Measurements from ENCODE around the gene PTBP1.
"Not testable (repeated sequence)": the region's sequence is repeated elsewhere in the genome, so short reads cannot be mapped to it uniquely, and the experiment has no call there.

Gene PTBP1

DNA sequence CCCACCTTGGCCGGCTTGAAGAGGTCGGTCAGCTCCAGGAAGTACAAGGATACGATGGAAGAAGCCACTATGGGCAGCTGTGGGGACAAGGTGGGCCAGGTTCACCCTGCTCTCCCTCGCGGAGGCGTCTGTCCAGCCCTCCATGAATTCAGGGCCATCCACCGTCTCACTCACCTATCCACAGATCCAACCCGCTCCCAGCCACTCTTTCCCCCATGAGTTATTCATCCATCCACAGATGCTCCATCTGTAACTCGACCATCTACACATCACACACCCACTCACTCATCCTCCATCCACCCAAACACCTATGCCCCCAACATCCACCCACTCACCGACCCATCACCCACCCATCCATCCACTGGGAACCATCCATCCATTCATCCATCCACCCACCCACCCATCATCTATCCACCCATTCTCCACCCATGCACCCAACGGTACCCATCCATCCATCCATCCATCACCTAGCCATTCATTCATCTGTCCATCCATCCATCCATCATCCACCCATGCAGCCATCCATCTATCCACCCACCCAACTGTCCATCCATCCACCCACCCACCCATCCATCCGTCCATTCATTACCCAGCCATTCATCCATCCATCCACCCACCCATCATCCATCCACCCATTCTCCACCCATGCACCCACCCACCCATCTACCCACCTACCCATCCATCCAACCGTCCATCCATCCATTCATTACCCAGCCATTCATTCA lies 18.7 kb downstream of the PTBP1 start:
- no peak overlapping the region for H3K4me3 ChIP-seq (ENCODE audit: low read depth, low read length)
- DNase-seq (ENCODE audit: low read depth): no peak
- TF ChIP-seq, protein P1, sequence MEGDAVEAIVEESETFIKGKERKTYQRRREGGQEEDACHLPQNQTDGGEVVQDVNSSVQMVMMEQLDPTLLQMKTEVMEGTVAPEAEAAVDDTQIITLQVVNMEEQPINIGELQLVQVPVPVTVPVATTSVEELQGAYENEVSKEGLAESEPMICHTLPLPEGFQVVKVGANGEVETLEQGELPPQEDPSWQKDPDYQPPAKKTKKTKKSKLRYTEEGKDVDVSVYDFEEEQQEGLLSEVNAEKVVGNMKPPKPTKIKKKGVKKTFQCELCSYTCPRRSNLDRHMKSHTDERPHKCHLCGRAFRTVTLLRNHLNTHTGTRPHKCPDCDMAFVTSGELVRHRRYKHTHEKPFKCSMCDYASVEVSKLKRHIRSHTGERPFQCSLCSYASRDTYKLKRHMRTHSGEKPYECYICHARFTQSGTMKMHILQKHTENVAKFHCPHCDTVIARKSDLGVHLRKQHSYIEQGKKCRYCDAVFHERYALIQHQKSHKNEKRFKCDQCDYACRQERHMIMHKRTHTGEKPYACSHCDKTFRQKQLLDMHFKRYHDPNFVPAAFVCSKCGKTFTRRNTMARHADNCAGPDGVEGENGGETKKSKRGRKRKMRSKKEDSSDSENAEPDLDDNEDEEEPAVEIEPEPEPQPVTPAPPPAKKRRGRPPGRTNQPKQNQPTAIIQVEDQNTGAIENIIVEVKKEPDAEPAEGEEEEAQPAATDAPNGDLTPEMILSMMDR (IDR thresholded peaks at IDR 0.05; ENCODE audit: low read depth, low read length): no peak
- TF ChIP-seq MYC (IDR thresholded peaks at IDR 0.05; ENCODE audit: low read depth, low read length) (no peak), POLR2A (IDR thresholded peaks at IDR 0.05; ENCODE audit: extremely low read depth, insufficient read length) (no peak)

DNA sequence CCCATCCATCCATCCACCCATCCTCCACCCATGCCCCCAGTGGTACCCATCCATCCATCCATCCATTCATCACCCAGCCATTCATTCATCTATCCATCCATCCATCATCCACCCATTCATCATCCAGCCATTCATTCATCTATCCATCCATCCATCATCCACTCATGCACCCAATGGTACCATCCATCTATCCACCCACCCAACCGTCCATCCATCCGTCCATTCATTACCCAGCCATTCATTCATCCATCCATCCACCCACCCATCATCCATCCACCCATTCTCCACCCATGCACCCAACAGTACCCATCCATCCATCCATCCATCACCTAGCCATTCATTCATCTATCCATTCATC lies 19.2 kb downstream of the PTBP1 start:
- no peak overlapping the region for H3K4me3 ChIP-seq (ENCODE audit: low read depth, low read length)
- no peak for DNase-seq (ENCODE audit: low read depth)
- TF ChIP-seq, protein P2, sequence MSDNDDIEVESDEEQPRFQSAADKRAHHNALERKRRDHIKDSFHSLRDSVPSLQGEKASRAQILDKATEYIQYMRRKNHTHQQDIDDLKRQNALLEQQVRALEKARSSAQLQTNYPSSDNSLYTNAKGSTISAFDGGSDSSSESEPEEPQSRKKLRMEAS (IDR thresholded peaks at IDR 0.05; ENCODE audit: low read depth, low read length): no peak
- TF ChIP-seq POLR2A (IDR thresholded peaks at IDR 0.05; ENCODE audit: extremely low read depth, insufficient read length) (no peak), MYC (IDR thresholded peaks at IDR 0.05; ENCODE audit: low read depth, low read length) (no peak)
- TF ChIP-seq, protein P1 (IDR thresholded peaks at IDR 0.05; ENCODE audit: low read depth, low read length): no peak

DNA sequence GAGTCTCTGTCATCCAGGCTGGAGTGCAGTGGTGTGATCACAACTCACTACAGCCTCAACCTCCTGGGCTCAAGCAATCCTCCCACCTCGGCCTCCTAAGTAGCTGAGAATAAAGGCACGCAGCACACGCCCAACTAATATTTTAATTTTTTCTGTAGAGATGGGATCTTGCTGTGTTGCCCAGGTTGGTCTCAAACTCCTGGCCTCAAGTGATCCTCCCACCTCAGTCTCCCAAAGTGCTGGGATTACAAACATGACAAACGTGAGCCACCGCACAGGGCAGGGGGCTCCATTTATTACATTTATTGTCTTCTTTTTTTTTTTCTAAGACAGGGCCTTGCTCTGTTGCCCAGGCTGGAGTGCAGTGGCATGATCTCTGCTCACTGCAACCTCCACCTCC lies 23.0 kb downstream of the PTBP1 start:
- H3K4me3 ChIP-seq (ENCODE audit: low read depth, low read length): peak overlapping the region; percentile 74
- not testable (repeated sequence) for DNase-seq (ENCODE audit: low read depth)

- no peak for DNase-seq (ENCODE audit: low read depth)
- TF ChIP-seq, protein P1 (IDR thresholded peaks at IDR 0.05; ENCODE audit: low read depth, low read length): no peak
- TF ChIP-seq POLR2A (IDR thresholded peaks at IDR 0.05; ENCODE audit: extremely low read depth, insufficient read length) (no peak), MYC (IDR thresholded peaks at IDR 0.05; ENCODE audit: low read depth, low read length) (no peak)
- peak overlapping the region; percentile 74 for H3K4me3 ChIP-seq (ENCODE audit: low read depth, low read length)
Measured at GRCh38 chr19:821231-821824, 24.1 kb downstream of the PTBP1 start.

DNA sequence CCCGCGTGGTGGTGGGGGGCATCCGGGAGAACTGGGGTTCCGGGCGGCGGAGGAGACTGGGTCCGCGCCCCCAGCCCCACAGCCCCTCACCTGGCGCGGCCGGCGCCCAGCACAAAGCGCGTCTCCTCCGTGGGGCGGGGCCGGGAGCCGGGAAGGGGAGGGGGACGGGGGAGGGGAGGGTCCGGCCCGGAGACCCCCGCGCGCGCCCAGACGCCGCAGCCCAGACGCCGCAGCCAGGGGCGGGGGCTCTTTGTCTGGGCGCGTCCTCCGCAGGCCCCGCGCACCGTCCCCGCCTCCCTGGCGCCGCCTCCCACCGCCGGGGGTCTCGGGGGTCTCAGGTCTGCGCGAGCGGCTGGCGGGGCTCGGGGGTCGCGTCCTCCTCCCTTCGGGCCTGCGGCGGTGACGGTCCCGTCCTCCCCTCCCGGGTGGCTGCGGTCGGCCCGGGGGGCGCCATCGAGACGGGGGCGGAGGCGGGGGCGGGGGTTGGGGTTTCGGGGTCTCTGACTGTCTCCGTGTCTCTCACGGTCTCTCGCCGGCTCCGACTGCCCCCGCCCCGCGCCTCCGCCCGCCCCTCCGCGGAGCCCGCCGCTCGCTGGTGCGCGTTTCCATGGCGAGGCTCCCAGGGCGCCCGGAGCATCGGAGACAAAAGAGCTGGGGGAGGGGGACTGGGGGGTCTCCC lies 24.7 kb downstream of the PTBP1 start, which contains the start of gene PLPPR3:
Gene PLPPR3, minus strand, starts transcription at position 131 of the 679 bp plus-strand sequence. CDS start 396 bp downstream, outside the sequence.
- H3K4me3 ChIP-seq (ENCODE audit: low read depth, low read length): peak within 1 kb of the TSS; percentile 74
- peak; percentile 75 for DNase-seq (ENCODE audit: low read depth)
- TF ChIP-seq POLR2A (IDR thresholded peaks at IDR 0.05; ENCODE audit: extremely low read depth, insufficient read length) (peak; percentile 14), MYC (IDR thresholded peaks at IDR 0.05; ENCODE audit: low read depth, low read length) (no peak)
- TF ChIP-seq, protein P2 (IDR thresholded peaks at IDR 0.05; ENCODE audit: low read depth, low read length): no peak

DNA sequence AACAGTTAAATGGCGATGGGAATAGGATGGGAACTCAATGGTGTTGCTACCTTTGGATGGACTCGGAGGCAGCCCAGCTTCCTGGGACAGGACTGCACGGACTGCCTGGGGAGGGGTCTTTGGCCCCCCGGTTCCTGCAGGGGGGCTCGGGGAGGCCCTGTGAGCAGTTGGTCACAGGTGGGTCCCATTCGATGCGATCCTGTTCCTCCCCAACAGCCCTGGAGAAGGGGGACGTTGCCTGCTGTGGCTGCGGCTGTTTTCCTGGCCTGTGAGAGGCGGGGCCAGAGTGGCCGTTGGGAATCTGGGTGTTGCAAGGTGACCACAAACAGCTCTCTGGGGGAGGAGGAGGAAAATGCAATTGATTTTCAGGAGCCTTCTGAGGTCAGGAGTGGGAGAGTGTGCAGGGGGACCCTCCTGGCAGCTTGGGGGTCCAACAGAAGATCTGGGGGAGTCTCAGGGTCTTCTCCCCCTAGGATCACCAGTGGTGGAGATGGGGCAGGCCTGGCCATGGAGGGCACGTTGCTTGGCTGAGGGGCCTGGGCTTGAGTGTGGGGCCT lies 26.4 kb downstream of the PTBP1 start:
- H3K4me3 ChIP-seq (ENCODE audit: low read depth, low read length): peak overlapping the region; percentile 51
- peak; percentile 83 for DNase-seq (ENCODE audit: low read depth)
- TF ChIP-seq POLR2A (IDR thresholded peaks at IDR 0.05; ENCODE audit: extremely low read depth, insufficient read length) (peak; percentile 46), MYC (IDR thresholded peaks at IDR 0.05; ENCODE audit: low read depth, low read length) (peak; percentile 58; the same call in 1 of the 2 replicates)
- TF ChIP-seq, protein P1 (IDR thresholded peaks at IDR 0.05; ENCODE audit: low read depth, low read length): no peak
- TF ChIP-seq, protein P2 (IDR thresholded peaks at IDR 0.05; ENCODE audit: low read depth, low read length): peak; percentile 31
